ENCODE data around the gene BRD4.

GRCh38 chr19:15291548-15292021 lies 40.8 kb downstream of the BRD4 start:
- TF ChIP-seq POLR2A (IDR thresholded peaks at IDR 0.05) (no peak), CTCF (IDR thresholded peaks at IDR 0.05) (no peak), EP300 (IDR thresholded peaks at IDR 0.05) (no peak)

Data from tibial nerve (tissue), 4 donors.